ENCODE measurements around the gene WDR33.
"Not testable (repeated sequence)": the region's sequence is repeated elsewhere in the genome, so short reads cannot be mapped to it uniquely, and the experiment has no call there.

DNA sequence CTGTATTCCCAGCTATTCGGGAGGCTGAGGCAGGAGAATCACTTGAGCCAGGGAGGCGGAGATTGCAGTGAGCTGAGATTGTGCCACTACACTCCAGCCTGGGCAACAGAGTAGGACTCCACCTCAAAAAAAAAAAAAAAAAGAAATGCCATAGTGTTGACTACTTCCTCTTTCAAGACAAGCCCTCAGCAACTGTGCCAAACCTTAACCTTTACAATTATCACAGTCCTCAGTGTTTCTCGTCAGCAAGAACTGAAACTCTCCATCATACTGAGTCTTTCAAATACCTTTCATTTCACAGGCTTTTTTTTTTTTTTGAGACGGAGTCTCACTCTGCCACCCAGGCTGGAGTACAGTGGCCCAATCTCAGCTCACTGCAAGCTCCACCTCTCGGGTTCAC is 61.4 kb downstream of the WDR33 start:
- not testable (repeated sequence) for TF ChIP-seq CTCF (IDR thresholded peaks at IDR 0.05); POLR2AphosphoS5 (IDR thresholded peaks at IDR 0.05; ENCODE audit: insufficient read depth in 1 of 2, low read depth in 1 of 2); POLR2A (IDR thresholded peaks at IDR 0.05)
